ENCODE measurements around the gene KCNS3. TPM values are rescaled to one million over a fixed set of nuclear protein-coding genes. Genes with fewer than 3 reads are reported as not detected.

Gene KCNS3, protein sequence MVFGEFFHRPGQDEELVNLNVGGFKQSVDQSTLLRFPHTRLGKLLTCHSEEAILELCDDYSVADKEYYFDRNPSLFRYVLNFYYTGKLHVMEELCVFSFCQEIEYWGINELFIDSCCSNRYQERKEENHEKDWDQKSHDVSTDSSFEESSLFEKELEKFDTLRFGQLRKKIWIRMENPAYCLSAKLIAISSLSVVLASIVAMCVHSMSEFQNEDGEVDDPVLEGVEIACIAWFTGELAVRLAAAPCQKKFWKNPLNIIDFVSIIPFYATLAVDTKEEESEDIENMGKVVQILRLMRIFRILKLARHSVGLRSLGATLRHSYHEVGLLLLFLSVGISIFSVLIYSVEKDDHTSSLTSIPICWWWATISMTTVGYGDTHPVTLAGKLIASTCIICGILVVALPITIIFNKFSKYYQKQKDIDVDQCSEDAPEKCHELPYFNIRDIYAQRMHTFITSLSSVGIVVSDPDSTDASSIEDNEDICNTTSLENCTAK
- not detected in 2 replicates for total RNA-seq (2014; rRNA removed; shearing (Covaris generic))
- not detected in 2 replicates for total RNA-seq (2022)
- percentile 11 among the genes with signal in this experiment for Bru-seq, nascent RNA
- percentile 8 among the genes with signal in this experiment for BruChase-seq, experiment 1, labeled RNA remaining after a 6-hour chase
- BruChase-seq, experiment 2, labeled RNA remaining after a 2-hour chase, result percentile 9 among the genes with signal in this experiment
- long read RNA-seq, result 0 reads

DNA sequence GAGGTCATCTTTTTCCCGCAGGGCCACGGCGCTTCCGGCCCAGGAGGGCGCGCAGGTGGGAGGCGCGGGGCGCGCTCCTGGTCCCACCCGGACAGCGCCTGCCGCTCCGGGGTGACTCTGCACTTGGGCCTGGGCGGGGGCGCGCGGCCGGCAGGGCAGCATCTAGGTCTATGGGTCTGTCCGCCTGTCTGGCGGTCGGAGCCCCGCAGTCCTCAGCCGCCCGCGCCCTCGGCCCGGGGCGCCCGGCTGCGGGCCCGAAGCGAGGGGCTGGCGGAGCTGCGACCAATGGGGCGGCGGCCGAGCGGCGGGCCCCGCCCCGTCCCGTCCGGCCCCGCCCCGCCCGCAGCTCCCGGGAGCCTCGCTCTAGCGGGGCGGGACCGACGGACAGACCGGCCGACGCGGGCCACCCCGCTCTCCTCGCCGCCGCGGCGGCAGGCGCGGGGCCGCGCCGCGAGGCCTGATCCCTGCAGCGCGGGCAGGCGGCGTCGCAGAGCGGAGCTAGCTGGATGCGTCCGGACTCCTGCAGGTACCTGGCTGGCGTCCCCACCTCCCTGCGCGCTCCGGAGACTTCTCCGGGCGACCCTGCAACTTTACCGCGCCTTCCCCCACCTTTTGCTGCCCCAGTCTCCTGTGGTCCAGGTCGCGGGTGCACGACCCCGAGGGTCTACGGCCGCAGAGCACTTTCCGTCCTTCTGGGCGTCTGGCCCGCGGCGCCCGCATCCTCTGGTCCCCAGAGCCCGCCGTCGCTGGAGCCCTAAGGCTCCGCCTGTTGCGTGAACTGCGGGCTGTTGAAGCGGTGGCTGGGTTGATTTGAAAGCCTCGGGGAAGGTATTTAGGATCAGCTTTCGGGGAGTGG lies at the start of gene KCNS3:
Gene KCNS3, plus strand, starts transcription at position 387 of the 856 bp plus-strand sequence. CDS start 52,342 bp downstream, outside the sequence.
- H4K20me1 ChIP-seq (ENCODE audit: insufficient read depth, low read length), result no peaks in the 10 kb centered on the region
- H2AFZ ChIP-seq (ENCODE audit: low read length), result peak within 1 kb of the TSS; percentile 86
- no peaks in the 10 kb centered on the region for H3K9me2 ChIP-seq (ENCODE audit: insufficient read depth, low read length)
- peaks cover 5% of the 10 kb centered on the region for H3K4me1 ChIP-seq (ENCODE audit: insufficient read depth, low read length, poor library complexity, severe bottlenecking)
- H3K4me2 ChIP-seq (ENCODE audit: low read length), result peak within 1 kb of the TSS; percentile 85
- H3K4me3 ChIP-seq (ENCODE audit: low read depth, low read length, poor library complexity, severe bottlenecking), result peak within 1 kb of the TSS; percentile 66
- BruUV-seq (replicated peaks), result no TSS peak
- H3K9me3 ChIP-seq (ENCODE audit: low read length), result no peaks in the 10 kb centered on the region
- intact Hi-C loops (cut with micrococcal nuclease; ENCODE audit: unreplicated experiment), result no loop called here
- peak; percentile 19 for DNase-seq (ENCODE audit: low spot score)
- H3K36me3 ChIP-seq (ENCODE audit: insufficient read depth, low read length), result no peaks in the 10 kb centered on the region
- H3K27ac ChIP-seq (ENCODE audit: low read depth, low read length, poor library complexity, severe bottlenecking), result no peak within 1 kb of the TSS
- TF ChIP-seq EZH2phosphoT487 (IDR thresholded peaks at IDR 0.05; ENCODE audit: borderline replicate concordance, low read depth, low read length), result no peak
- TF ChIP-seq CTCF (conservative IDR thresholded peaks at IDR 0.05; ENCODE audit: low read length), result no peak
- ChIA-PET CTCF (ENCODE audit: unreplicated experiment) (interaction anchor here (0.5 kb wide), 1 partner anchor 576 kb away, joined by 3 read pairs; no protein-coding TSS in a partner anchor), POLR2A (interaction anchor here (0.6 kb wide), 1 partner anchor 270 kb away, joined by 3 read pairs; no protein-coding TSS in a partner anchor)
- H3K79me2 ChIP-seq (ENCODE audit: insufficient read depth, low read depth, low read length), result no peaks in the 10 kb centered on the region

DNA sequence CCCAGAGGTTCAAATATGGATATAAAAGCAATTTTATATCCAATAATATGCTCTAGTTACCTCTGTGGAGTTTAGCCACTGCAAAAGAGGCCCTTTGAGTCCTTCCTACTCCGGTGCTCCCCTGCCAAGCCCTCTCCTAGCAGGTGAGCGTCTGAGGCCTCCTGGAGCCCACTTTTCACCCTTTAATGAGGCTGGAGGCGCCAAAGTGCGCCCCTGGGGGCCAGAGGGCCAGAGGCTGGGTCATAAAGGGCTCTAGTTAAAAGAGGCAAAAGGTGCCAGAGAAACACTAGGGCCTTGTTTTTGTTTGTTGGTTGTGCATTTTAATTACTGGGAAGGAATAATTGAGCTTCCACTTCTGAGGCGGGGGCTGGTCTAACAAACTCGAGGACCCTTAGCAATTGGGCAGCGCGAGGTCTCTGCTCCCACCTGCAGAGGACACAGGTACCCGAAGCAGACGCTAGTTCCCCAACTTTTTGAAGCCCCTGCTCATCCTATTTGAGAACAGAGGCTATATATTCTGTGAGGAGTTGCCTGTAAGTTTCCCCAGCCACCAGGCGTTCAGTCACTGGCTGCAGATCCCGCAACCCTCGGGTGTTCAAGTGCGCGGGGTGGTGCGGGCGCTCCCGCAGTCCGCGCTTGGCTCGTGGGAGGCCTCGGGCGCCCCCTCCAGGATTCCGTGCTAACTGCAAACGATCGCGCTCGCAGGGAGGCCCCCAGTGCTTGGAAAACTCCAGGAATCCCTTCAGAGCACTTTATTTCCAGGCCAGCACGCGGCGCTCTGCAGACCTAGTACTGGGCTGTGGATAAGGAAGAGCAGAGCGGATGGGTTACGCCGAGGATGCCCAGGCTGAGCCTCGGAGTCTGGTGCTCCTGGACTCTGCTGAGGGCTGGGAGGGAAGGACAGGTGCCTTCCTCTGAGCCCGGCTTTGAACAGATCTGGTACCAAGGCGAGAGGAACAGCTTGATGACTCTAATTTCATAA lies 48.1 kb upstream of the KCNS3 start:
- no peak overlapping the region for H3K4me3 ChIP-seq (ENCODE audit: low read depth, low read length, poor library complexity, severe bottlenecking)
- peak; percentile 8 for DNase-seq (ENCODE audit: low spot score)
- H3K79me2 ChIP-seq (ENCODE audit: insufficient read depth, low read depth, low read length), result no peaks in the 10 kb centered on the region
- peak; percentile 81 for TF ChIP-seq CTCF (conservative IDR thresholded peaks at IDR 0.05; ENCODE audit: low read length)
- TF ChIP-seq EZH2phosphoT487 (IDR thresholded peaks at IDR 0.05; ENCODE audit: borderline replicate concordance, low read depth, low read length), result no peak
- CTCF ChIA-PET (ENCODE audit: unreplicated experiment), result no interaction called here
- H3K4me1 ChIP-seq (ENCODE audit: insufficient read depth, low read length, poor library complexity, severe bottlenecking), result no peaks in the 10 kb centered on the region
- intact Hi-C loops (cut with micrococcal nuclease; ENCODE audit: unreplicated experiment), result loop anchor here (5.0 to 10.0 kb wide), 2 partner anchors 113 to 356 kb away; no protein-coding TSS in a partner anchor
- no peaks in the 10 kb centered on the region; the same call in 1 of the 2 replicates for H3K9me3 ChIP-seq (ENCODE audit: low read length)
- POLR2A ChIA-PET, result no interaction called here
- BruUV-seq (replicated peaks), result no TSS peak
- no peaks in the 10 kb centered on the region for H3K36me3 ChIP-seq (ENCODE audit: insufficient read depth, low read length)
- H3K4me2 ChIP-seq (ENCODE audit: low read length), result no peak overlapping the region
- no peak overlapping the region for H3K27ac ChIP-seq (ENCODE audit: low read depth, low read length, poor library complexity, severe bottlenecking)
- peak overlapping the region; percentile 2; the same call in 1 of the 2 replicates for H2AFZ ChIP-seq (ENCODE audit: low read length)
- H3K9me2 ChIP-seq (ENCODE audit: insufficient read depth, low read length), result no peaks in the 10 kb centered on the region
- no peaks in the 10 kb centered on the region for H4K20me1 ChIP-seq (ENCODE audit: insufficient read depth, low read length)
